Neural crest cell (in vitro differentiated cells): ENCODE measurements around the gene UPK1B. TPM values are rescaled to one million over a fixed set of nuclear protein-coding genes. Genes with fewer than 3 reads are reported as not detected.

Experiments
- DNase-seq: peaks from one replicate; pipeline ENCODE4 v3.0.0; 2021; ENCODE audit warnings: low read depth, mixed read lengths, low spot score
- H3K27ac Mint-ChIP-seq: one replicate; pipeline ENCODE4 v1.8.0; 2021; ENCODE audit warnings: mild to moderate bottlenecking, mixed read lengths; ENCODE audit not compliant: unreplicated experiment
- H3K27me3 Mint-ChIP-seq: 2 replicates; pipeline ENCODE4 v1.8.0; 2021; ENCODE audit warnings: low read depth, mild to moderate bottlenecking, mixed read lengths
- H3K36me3 Mint-ChIP-seq: 2 replicates; pipeline ENCODE4 v1.8.0; 2021; ENCODE audit warnings: low read depth, mild to moderate bottlenecking, mixed read lengths
- H3K4me1 Mint-ChIP-seq: 2 replicates; pipeline ENCODE4 v1.8.0; 2021; ENCODE audit warnings: mixed read lengths
- H3K4me3 Mint-ChIP-seq: one replicate; pipeline ENCODE4 v1.8.0; 2021; ENCODE audit warnings: mild to moderate bottlenecking, mixed read lengths
- H3K9me3 Mint-ChIP-seq: 2 replicates; pipeline ENCODE4 v1.8.0; 2021; ENCODE audit warnings: mixed read lengths
- CTCF ChIP-seq: fragments of 200-600 bp; sonication (generic); conservative IDR thresholded peaks from 2 replicates; pipeline ENCODE4 v1.5.0; 2021; ENCODE audit warnings: antibody characterized with exemption, mild to moderate bottlenecking
- total RNA-seq: library from RNA; stranded (reverse); gene quantifications from 2 replicates; pipeline ENCODE4 v1.2.1, GENCODE V29; 2021

Gene UPK1B
- total RNA-seq, 1 donor from 2014 or later, result not detected

GRCh38 chr3:119184111-119184510 lies 10.7 kb downstream of the UPK1B start:
- Mint-ChIP-seq H3K36me3 (no peaks in the 10 kb centered on the region), H3K27ac (no peak overlapping the region), H3K9me3 (no peaks in the 10 kb centered on the region), H3K4me1 (no peaks in the 10 kb centered on the region), H3K27me3 (no peaks in the 10 kb centered on the region), H3K4me3 (no peak overlapping the region)
- no peak for TF ChIP-seq CTCF
- no peak for DNase-seq

- H3K27ac Mint-ChIP-seq, result no peak overlapping the region
- no peak for TF ChIP-seq CTCF
- DNase-seq, result no peak
- no peaks in the 10 kb centered on the region for H3K9me3 Mint-ChIP-seq
- no peaks in the 10 kb centered on the region for H3K4me1 Mint-ChIP-seq
- no peaks in the 10 kb centered on the region for H3K27me3 Mint-ChIP-seq
- no peak overlapping the region for H3K4me3 Mint-ChIP-seq
- H3K36me3 Mint-ChIP-seq, result no peaks in the 10 kb centered on the region
Observed at GRCh38 chr3:119184796-119185570, 11.6 kb downstream of the UPK1B start.

GRCh38 chr3:119187266-119187665 lies 13.9 kb downstream of the UPK1B start:
- Mint-ChIP-seq H3K9me3 (no peaks in the 10 kb centered on the region), H3K27ac (no peak overlapping the region), H3K4me3 (no peak overlapping the region), H3K36me3 (no peaks in the 10 kb centered on the region), H3K4me1 (no peaks in the 10 kb centered on the region), H3K27me3 (no peaks in the 10 kb centered on the region)
- DNase-seq, result no peak
- no peak for TF ChIP-seq CTCF

- H3K4me3 Mint-ChIP-seq, result no peak overlapping the region
- peaks cover 4% of the 10 kb centered on the region for H3K27me3 Mint-ChIP-seq
- DNase-seq, result no peak
- H3K9me3 Mint-ChIP-seq, result no peaks in the 10 kb centered on the region
- no peak overlapping the region for H3K27ac Mint-ChIP-seq
- H3K4me1 Mint-ChIP-seq, result no peaks in the 10 kb centered on the region
- no peak for TF ChIP-seq CTCF
- no peaks in the 10 kb centered on the region for H3K36me3 Mint-ChIP-seq
Observed at GRCh38 chr3:119191800-119192199, 18.4 kb downstream of the UPK1B start.

- TF ChIP-seq CTCF, result no peak
- no peaks in the 10 kb centered on the region for H3K36me3 Mint-ChIP-seq
- H3K4me3 Mint-ChIP-seq, result no peak overlapping the region
- H3K27ac Mint-ChIP-seq, result no peak overlapping the region
- DNase-seq, result no peak
- peaks cover 4% of the 10 kb centered on the region for H3K27me3 Mint-ChIP-seq
- H3K4me1 Mint-ChIP-seq, result no peaks in the 10 kb centered on the region
- no peaks in the 10 kb centered on the region for H3K9me3 Mint-ChIP-seq
Observed at GRCh38 chr3:119194237-119195150, 21.1 kb downstream of the UPK1B start.
